DMS153 treated with DMSO at 0.1 percent for 48 hours (cell line): ENCODE results near the gene PRDM10.

Experiments used
- DNase-seq: peaks from one replicate; lab custom pipeline; 2025; ENCODE audit not compliant: unreplicated experiment; lab: John Stamatoyannopoulos, UW

Gene PRDM10

GRCh38 chr11:129852125-129852740, 150.4 kb downstream of the PRDM10 start:
- no peak for DNase-seq
